Dendritic cell treated with granulocyte-macrophage colony-stimulating factor and Interleukin-4, amounts not matched to agents 40 ng/mL and 50 ng/mL, for 4 days (primary cell): Measurements from ENCODE around the gene XPA.

Experiments used
- H3K27ac Mint-ChIP-seq: one replicate; pipeline ENCODE4 v1.8.0; 2022; ENCODE audit warnings: mild to moderate bottlenecking, mixed read lengths
- H3K27me3 Mint-ChIP-seq: one replicate; pipeline ENCODE4 v1.8.0; 2022; ENCODE audit warnings: mild to moderate bottlenecking, mixed read lengths
- H3K36me3 Mint-ChIP-seq: one replicate; pipeline ENCODE4 v1.8.0; 2022; ENCODE audit warnings: low read depth, mixed read lengths
- H3K4me1 Mint-ChIP-seq: one replicate; pipeline ENCODE4 v1.8.0; 2022; ENCODE audit warnings: low read depth, mixed read lengths
- H3K4me3 Mint-ChIP-seq: one replicate; pipeline ENCODE4 v1.8.0; 2022; ENCODE audit warnings: mild to moderate bottlenecking, moderate library complexity, mixed read lengths
- H3K9me3 Mint-ChIP-seq: one replicate; pipeline ENCODE4 v1.8.0; 2022; ENCODE audit warnings: mixed read lengths
- intact Hi-C: fragments of 100-400 bp; cut with micrococcal nuclease; formaldehyde crosslinking; loops from one replicate; pipeline ENCODE4 v1.15.0; 2022

XPA gene

DNA sequence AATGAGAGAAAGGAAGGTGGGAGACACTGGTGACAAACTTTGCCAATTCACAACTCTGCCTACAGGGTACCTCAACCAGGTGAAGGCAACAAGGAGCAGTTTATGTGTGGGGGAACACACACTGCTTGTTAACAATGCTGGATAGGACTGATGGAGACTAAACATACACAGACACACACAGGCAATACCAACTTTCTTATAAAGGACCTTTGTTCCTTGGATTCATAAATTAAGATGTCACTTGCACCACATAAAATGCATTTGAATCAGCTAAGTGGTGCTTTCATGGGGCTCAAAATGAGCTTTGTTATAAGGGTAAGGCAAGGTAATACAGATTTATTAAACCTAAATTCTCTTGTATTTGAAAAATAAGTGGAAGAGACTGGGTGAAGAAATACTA lies 68.0 kb downstream of the XPA start:
- Mint-ChIP-seq H3K4me3 (no peak overlapping the region), H3K27me3 (no peaks in the 10 kb centered on the region), H3K4me1 (peaks cover 21% of the 10 kb centered on the region), H3K9me3 (no peaks in the 10 kb centered on the region), H3K27ac (no peak overlapping the region), H3K36me3 (peaks cover 51% of the 10 kb centered on the region)
- intact Hi-C loops = no loop called here

GRCh38 chr9:97628668-97629067 lies 68.5 kb downstream of the XPA start:
- intact Hi-C loops = no loop called here
- no peak overlapping the region for H3K4me3 Mint-ChIP-seq
- H3K4me1 Mint-ChIP-seq = peaks cover 21% of the 10 kb centered on the region
- H3K27ac Mint-ChIP-seq = no peak overlapping the region
- no peaks in the 10 kb centered on the region for H3K27me3 Mint-ChIP-seq
- peaks cover 51% of the 10 kb centered on the region for H3K36me3 Mint-ChIP-seq
- H3K9me3 Mint-ChIP-seq = no peaks in the 10 kb centered on the region

GRCh38 chr9:97627624-97628023 lies 69.5 kb downstream of the XPA start:
- Mint-ChIP-seq H3K4me1 (peaks cover 21% of the 10 kb centered on the region), H3K4me3 (no peak overlapping the region), H3K36me3 (peaks cover 50% of the 10 kb centered on the region), H3K27ac (no peak overlapping the region), H3K27me3 (no peaks in the 10 kb centered on the region), H3K9me3 (no peaks in the 10 kb centered on the region)
- intact Hi-C loops = no loop called here

DNA sequence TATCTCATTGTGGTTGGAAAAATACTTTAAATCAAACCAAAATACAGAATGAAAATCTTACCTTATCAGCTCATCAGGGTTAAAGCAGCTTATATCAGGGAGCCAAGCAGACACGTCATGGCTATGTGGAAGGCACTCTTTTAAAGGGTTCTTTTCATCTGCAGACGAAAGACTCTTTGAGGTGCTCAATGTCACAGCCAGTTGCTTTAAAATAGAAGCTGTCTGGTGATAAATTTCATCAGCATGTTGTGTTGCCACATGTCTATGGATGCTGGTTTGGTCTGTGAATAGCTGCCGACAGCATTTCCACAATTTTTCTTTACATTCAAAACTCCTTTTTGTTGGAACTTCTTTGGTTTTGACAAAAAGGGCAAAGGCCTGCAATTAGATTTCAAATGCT lies 71.5 kb downstream of the XPA start:
- H3K9me3 Mint-ChIP-seq = no peaks in the 10 kb centered on the region
- H3K4me1 Mint-ChIP-seq = peaks cover 12% of the 10 kb centered on the region
- H3K27ac Mint-ChIP-seq = no peak overlapping the region
- peaks cover 64% of the 10 kb centered on the region for H3K36me3 Mint-ChIP-seq
- H3K4me3 Mint-ChIP-seq = no peak overlapping the region
- intact Hi-C loops = no loop called here
- H3K27me3 Mint-ChIP-seq = no peaks in the 10 kb centered on the region
